HEK293 (cell line): ENCODE results near the gene RLF.

ENCODE experiments used
- CTCF ChIA-PET: fragments of 350-600 bp; formaldehyde crosslinking; extraction: SDS; loops from one replicate; lab custom pipeline; 2021; ENCODE audit warnings: antibody characterized with exemption; lab: Yijun Ruan, JAX
- POLR2A ChIA-PET: fragments of 300-600 bp; formaldehyde crosslinking; extraction: SDS; loops from one replicate; lab custom pipeline; 2020; ENCODE audit warnings: antibody characterized with exemption, inconsistent platforms; lab: Yijun Ruan, JAX
- H3K27ac ChIP-seq: fragments of 200-500 bp; sonication (Bioruptor generic); 2 replicates; pipeline ENCODE4 v1.5.1; 2014; ENCODE audit warnings: low read depth, low read length, control low read depth, inconsistent platforms; ENCODE audit errors: extremely low read depth
- H3K36me3 ChIP-seq, 2 experiments: fragments of 200-500 bp in 1 of 2; sonication (Bioruptor generic) in 1 of 2; 1 replicate in 1 of 2; 2 replicates in 1 of 2; pipeline ENCODE4 v1.5.1; 2014 to 2017; ENCODE audit warnings: inconsistent platforms in 2 of 2, low read length in 2 of 2; ENCODE audit not compliant: control insufficient read depth in 2 of 2, insufficient read depth in 1 of 2
- H3K4me1 ChIP-seq: fragments of 200-500 bp; sonication (Bioruptor generic); 2 replicates; pipeline ENCODE4 v1.5.1; 2014; ENCODE audit warnings: mild to moderate bottlenecking, low read length, inconsistent platforms; ENCODE audit not compliant: control insufficient read depth, insufficient read depth
- H3K4me3 ChIP-seq: 2 replicates; pipeline ENCODE4 v1.5.1; 2011; ENCODE audit warnings: low read depth, mild to moderate bottlenecking, control low read depth, low read length, moderate library complexity
- H3K9me3 ChIP-seq: fragments of 200-500 bp; sonication (Bioruptor generic); 2 replicates; pipeline ENCODE4 v1.5.1; 2014; ENCODE audit warnings: low read depth, low read length, inconsistent platforms; ENCODE audit not compliant: control insufficient read depth, insufficient read depth
- SCRT1 ChIP-seq: fragments of 450-650 bp; formaldehyde crosslinking; IDR thresholded peaks from 2 replicates; pipeline ENCODE4 v1.5.1; 2016; ENCODE audit warnings: missing biosample characterization, missing genetic modification characterization, borderline replicate concordance
- ZEB2 ChIP-seq: fragments of 450-650 bp; formaldehyde crosslinking; IDR thresholded peaks from 2 replicates; pipeline ENCODE4 v1.5.1; 2016; ENCODE audit warnings: missing biosample characterization, missing genetic modification characterization
- ZFP69B ChIP-seq: fragments of 450-650 bp; formaldehyde crosslinking; IDR thresholded peaks from 2 replicates; pipeline ENCODE4 v1.5.1; 2016; ENCODE audit warnings: missing biosample characterization, missing genetic modification characterization
- ZNF112 ChIP-seq: fragments of 450-650 bp; formaldehyde crosslinking; IDR thresholded peaks from 2 replicates; pipeline ENCODE4 v1.5.0; 2017; ENCODE audit warnings: missing biosample characterization, missing genetic modification characterization
- ZNF174 ChIP-seq: fragments of 450-650 bp; formaldehyde crosslinking; IDR thresholded peaks from 2 replicates; pipeline ENCODE4 v1.5.0; 2017; ENCODE audit warnings: missing biosample characterization, mild to moderate bottlenecking, missing genetic modification characterization
- ZNF274 ChIP-seq, 2 experiments: fragments of 200-500 bp in 1 of 2; fragments of 450-650 bp in 1 of 2; sonication (Bioruptor generic) in 1 of 2; formaldehyde crosslinking in 1 of 2; IDR thresholded peaks; 2 replicates each; pipeline versions ENCODE4 v1.5.1 to v1.6.1; 2014 to 2016; ENCODE audit warnings: borderline replicate concordance in 1 of 2, inconsistent platforms in 1 of 2, low read length in 1 of 2, missing biosample characterization in 1 of 2, missing genetic modification characterization in 1 of 2
- ZNF350 ChIP-seq: fragments of 450-650 bp; formaldehyde crosslinking; IDR thresholded peaks from 2 replicates; pipeline ENCODE4 v1.5.0; 2017; ENCODE audit warnings: missing biosample characterization, mild to moderate bottlenecking, missing genetic modification characterization
- ZNF549 ChIP-seq: fragments of 450-650 bp; IDR thresholded peaks from 2 replicates; pipeline ENCODE4 v1.5.1; 2018; ENCODE audit warnings: missing biosample characterization, missing genetic modification characterization, mild to moderate bottlenecking, inconsistent platforms, moderate library complexity
- ZNF654 ChIP-seq: fragments of 450-650 bp; formaldehyde crosslinking; IDR thresholded peaks from 2 replicates; pipeline ENCODE4 v1.5.1; 2016; ENCODE audit warnings: low read depth, missing biosample characterization, missing genetic modification characterization
- TF ChIP-seq, protein P1 (sequence below): fragments of 450-650 bp; formaldehyde crosslinking; IDR thresholded peaks from 2 replicates; pipeline ENCODE4 v1.5.1; 2016; ENCODE audit warnings: missing biosample characterization, missing genetic modification characterization
- TF ChIP-seq, protein P2 (sequence below): fragments of 450-650 bp; formaldehyde crosslinking; IDR thresholded peaks from 2 replicates; pipeline ENCODE4 v1.5.1; 2016; ENCODE audit warnings: missing biosample characterization, missing genetic modification characterization
- TF ChIP-seq, protein P3 (sequence below): fragments of 450-650 bp; formaldehyde crosslinking; IDR thresholded peaks from 2 replicates; pipeline ENCODE4 v1.5.1; 2017; ENCODE audit warnings: missing biosample characterization, missing genetic modification characterization
- TF ChIP-seq, protein P4 (sequence below): fragments of 450-650 bp; formaldehyde crosslinking; IDR thresholded peaks from 2 replicates; pipeline ENCODE4 v1.5.1; 2016; ENCODE audit warnings: missing biosample characterization, missing genetic modification characterization, borderline replicate concordance
- TF ChIP-seq, protein P5 (sequence below): fragments of 450-650 bp; formaldehyde crosslinking; IDR thresholded peaks from 2 replicates; pipeline ENCODE4 v1.5.1; 2017; ENCODE audit warnings: missing biosample characterization, missing genetic modification characterization

The RLF gene

DNA sequence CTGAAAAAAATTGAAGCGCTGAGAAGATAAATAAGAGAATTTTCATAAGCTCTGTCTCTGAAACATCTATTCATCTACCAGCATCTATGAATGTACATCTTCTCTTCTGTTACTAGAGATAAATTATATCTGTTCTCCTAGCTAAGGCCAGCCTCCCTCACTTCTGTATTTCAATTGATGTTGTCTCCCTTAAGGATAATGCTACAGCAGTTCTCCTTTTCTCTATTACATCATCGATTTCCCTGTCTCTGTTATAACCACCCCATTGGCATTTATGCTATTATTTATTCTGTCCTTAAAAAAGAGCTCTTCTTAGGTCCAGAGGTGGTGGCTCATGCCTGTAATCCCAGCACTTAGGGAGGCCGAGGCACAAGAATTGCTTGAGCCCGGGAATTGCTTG is 43.7 kb downstream of the RLF start:
- TF ChIP-seq ZNF654 (tag by site-specific recombination) (no peak), ZEB2 (tag by site-specific recombination) (no peak), SCRT1 (tag by site-specific recombination) (no peak), ZNF350 (tag by site-specific recombination) (no peak)
- TF ChIP-seq, protein P1, sequence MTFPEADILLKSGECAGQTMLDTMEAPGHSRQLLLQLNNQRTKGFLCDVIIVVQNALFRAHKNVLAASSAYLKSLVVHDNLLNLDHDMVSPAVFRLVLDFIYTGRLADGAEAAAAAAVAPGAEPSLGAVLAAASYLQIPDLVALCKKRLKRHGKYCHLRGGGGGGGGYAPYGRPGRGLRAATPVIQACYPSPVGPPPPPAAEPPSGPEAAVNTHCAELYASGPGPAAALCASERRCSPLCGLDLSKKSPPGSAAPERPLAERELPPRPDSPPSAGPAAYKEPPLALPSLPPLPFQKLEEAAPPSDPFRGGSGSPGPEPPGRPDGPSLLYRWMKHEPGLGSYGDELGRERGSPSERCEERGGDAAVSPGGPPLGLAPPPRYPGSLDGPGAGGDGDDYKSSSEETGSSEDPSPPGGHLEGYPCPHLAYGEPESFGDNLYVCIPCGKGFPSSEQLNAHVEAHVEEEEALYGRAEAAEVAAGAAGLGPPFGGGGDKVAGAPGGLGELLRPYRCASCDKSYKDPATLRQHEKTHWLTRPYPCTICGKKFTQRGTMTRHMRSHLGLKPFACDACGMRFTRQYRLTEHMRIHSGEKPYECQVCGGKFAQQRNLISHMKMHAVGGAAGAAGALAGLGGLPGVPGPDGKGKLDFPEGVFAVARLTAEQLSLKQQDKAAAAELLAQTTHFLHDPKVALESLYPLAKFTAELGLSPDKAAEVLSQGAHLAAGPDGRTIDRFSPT (tag by site-specific recombination): no peak
- TF ChIP-seq, protein P2, sequence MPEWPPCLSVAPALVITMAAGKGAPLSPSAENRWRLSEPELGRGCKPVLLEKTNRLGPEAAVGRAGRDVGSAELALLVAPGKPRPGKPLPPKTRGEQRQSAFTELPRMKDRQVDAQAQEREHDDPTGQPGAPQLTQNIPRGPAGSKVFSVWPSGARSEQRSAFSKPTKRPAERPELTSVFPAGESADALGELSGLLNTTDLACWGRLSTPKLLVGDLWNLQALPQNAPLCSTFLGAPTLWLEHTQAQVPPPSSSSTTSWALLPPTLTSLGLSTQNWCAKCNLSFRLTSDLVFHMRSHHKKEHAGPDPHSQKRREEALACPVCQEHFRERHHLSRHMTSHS: no peak
- TF ChIP-seq, protein P3, sequence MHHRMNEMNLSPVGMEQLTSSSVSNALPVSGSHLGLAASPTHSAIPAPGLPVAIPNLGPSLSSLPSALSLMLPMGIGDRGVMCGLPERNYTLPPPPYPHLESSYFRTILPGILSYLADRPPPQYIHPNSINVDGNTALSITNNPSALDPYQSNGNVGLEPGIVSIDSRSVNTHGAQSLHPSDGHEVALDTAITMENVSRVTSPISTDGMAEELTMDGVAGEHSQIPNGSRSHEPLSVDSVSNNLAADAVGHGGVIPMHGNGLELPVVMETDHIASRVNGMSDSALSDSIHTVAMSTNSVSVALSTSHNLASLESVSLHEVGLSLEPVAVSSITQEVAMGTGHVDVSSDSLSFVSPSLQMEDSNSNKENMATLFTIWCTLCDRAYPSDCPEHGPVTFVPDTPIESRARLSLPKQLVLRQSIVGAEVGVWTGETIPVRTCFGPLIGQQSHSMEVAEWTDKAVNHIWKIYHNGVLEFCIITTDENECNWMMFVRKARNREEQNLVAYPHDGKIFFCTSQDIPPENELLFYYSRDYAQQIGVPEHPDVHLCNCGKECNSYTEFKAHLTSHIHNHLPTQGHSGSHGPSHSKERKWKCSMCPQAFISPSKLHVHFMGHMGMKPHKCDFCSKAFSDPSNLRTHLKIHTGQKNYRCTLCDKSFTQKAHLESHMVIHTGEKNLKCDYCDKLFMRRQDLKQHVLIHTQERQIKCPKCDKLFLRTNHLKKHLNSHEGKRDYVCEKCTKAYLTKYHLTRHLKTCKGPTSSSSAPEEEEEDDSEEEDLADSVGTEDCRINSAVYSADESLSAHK (tag by site-specific recombination): no peak
- Histone ChIP-seq H3K4me3 (no peak overlapping the region), H3K27ac (no peak overlapping the region), H3K9me3 (no peaks in the 10 kb centered on the region), H3K4me1 (no peaks in the 10 kb centered on the region), H3K36me3 (peaks cover 0 to 46% of the 10 kb centered on the region in 2 experiments)
- POLR2A ChIA-PET: interaction anchor here (0.6 to 0.7 kb wide), 2 partner anchors 256 to 503 kb away, joined by 3 to 4 read pairs; no protein-coding TSS in a partner anchor
- CTCF ChIA-PET: interaction anchor here (0.8 kb wide), 1 partner anchor 23 kb away, joined by 3 read pairs; no protein-coding TSS in a partner anchor

DNA sequence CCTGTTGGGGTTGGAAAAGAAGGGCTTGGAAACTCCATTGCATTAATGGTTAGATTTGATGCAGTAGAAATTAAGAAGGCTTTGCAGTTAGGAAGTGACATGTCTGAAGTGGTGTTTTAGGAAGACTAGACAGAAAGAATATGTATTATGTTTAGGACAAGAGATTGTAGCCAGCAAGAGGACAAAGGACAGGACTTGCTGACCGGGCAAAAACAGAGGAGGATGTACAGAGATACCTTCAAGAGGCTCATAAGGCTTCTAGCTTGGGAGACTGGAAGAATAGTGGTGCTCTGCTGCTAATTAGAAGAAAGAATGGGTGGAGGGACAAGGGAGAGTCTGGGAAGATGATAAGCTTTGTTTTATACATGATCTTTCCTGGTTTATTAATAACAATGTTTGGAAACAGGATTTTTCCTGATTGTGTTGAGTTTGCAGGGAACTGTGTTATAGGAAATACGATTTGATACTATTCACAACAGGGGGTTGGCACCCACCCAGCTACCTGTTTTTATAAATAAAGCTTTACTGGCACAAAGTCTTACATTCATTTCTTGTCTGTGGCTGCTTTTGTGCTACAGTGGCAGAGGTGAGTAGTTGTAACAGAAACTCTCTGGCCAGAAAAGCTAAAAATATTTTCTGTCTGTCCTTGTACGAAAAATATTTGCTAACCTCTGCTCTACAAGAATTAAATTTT is 49.5 kb downstream of the RLF start:
- no peak for TF ChIP-seq ZNF174 (tag by site-specific recombination)
- TF ChIP-seq ZNF112 (tag by site-specific recombination): no peak
- no peak for TF ChIP-seq ZFP69B (tag by site-specific recombination)
- TF ChIP-seq, protein P4, sequence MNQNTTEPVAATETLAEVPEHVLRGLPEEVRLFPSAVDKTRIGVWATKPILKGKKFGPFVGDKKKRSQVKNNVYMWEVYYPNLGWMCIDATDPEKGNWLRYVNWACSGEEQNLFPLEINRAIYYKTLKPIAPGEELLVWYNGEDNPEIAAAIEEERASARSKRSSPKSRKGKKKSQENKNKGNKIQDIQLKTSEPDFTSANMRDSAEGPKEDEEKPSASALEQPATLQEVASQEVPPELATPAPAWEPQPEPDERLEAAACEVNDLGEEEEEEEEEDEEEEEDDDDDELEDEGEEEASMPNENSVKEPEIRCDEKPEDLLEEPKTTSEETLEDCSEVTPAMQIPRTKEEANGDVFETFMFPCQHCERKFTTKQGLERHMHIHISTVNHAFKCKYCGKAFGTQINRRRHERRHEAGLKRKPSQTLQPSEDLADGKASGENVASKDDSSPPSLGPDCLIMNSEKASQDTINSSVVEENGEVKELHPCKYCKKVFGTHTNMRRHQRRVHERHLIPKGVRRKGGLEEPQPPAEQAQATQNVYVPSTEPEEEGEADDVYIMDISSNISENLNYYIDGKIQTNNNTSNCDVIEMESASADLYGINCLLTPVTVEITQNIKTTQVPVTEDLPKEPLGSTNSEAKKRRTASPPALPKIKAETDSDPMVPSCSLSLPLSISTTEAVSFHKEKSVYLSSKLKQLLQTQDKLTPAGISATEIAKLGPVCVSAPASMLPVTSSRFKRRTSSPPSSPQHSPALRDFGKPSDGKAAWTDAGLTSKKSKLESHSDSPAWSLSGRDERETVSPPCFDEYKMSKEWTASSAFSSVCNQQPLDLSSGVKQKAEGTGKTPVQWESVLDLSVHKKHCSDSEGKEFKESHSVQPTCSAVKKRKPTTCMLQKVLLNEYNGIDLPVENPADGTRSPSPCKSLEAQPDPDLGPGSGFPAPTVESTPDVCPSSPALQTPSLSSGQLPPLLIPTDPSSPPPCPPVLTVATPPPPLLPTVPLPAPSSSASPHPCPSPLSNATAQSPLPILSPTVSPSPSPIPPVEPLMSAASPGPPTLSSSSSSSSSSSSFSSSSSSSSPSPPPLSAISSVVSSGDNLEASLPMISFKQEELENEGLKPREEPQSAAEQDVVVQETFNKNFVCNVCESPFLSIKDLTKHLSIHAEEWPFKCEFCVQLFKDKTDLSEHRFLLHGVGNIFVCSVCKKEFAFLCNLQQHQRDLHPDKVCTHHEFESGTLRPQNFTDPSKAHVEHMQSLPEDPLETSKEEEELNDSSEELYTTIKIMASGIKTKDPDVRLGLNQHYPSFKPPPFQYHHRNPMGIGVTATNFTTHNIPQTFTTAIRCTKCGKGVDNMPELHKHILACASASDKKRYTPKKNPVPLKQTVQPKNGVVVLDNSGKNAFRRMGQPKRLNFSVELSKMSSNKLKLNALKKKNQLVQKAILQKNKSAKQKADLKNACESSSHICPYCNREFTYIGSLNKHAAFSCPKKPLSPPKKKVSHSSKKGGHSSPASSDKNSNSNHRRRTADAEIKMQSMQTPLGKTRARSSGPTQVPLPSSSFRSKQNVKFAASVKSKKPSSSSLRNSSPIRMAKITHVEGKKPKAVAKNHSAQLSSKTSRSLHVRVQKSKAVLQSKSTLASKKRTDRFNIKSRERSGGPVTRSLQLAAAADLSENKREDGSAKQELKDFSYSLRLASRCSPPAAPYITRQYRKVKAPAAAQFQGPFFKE (tag by site-specific recombination): no peak
- TF ChIP-seq, protein P5, sequence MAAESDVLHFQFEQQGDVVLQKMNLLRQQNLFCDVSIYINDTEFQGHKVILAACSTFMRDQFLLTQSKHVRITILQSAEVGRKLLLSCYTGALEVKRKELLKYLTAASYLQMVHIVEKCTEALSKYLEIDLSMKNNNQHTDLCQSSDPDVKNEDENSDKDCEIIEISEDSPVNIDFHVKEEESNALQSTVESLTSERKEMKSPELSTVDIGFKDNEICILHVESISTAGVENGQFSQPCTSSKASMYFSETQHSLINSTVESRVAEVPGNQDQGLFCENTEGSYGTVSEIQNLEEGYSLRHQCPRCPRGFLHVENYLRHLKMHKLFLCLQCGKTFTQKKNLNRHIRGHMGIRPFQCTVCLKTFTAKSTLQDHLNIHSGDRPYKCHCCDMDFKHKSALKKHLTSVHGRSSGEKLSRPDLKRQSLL (tag by site-specific recombination): no peak
- TF ChIP-seq ZNF274 (IDR thresholded peaks at IDR 0.05; ENCODE audit: low read length): no peak
- no peak for TF ChIP-seq ZNF274 (tag by site-specific recombination; IDR thresholded peaks at IDR 0.05; ENCODE audit: borderline replicate concordance)
- TF ChIP-seq ZNF549: no peak
- Histone ChIP-seq H3K4me1 (peaks cover 9% of the 10 kb centered on the region; the same call in 1 of the 2 replicates), H3K4me3 (no peak overlapping the region), H3K9me3 (no peaks in the 10 kb centered on the region), H3K27ac (no peak overlapping the region), H3K36me3 (peaks cover 4 to 46% of the 10 kb centered on the region in 2 experiments; a peak in 2 of 3 replicates)
- POLR2A ChIA-PET: no interaction called here
- CTCF ChIA-PET: interaction anchor here (0.7 to 1.2 kb wide), 5 partner anchors 13 to 194 kb away, joined by 3 to 6 read pairs (median 5); no protein-coding TSS in a partner anchor
